Tibial nerve (tissue), 4 donors: Measurements from ENCODE around the gene MEF2A. TPM values are rescaled to one million over a fixed set of nuclear protein-coding genes. Genes with fewer than 3 reads are reported as not detected.

ENCODE experiments used
- DNase-seq, 2 donors: peaks; one replicate each; pipeline ENCODE4 v3.0.0-alpha.2; 2019; ENCODE audit warnings: low spot score in 2 of 2
- H3K27ac ChIP-seq, 4 donors: fragments of 200-600 bp; sonication (generic) in 3 of 4; one replicate each; pipeline ENCODE4 v1.5.1; 2017 to 2019; ENCODE audit warnings: mild to moderate bottlenecking in 1 of 4
- H3K27me3 ChIP-seq, 2 donors: fragments of 200-600 bp; sonication (generic) in 1 of 2; one replicate each; pipeline versions ENCODE4 v1.5.1 to v1.6.0; 2017 to 2019
- H3K36me3 ChIP-seq, 3 donors: fragments of 200-600 bp; sonication (generic); one replicate each; pipeline ENCODE4 v1.5.1; 2018 to 2019
- H3K4me1 ChIP-seq, 4 donors: fragments of 200-600 bp; sonication (generic) in 3 of 4; one replicate each; pipeline ENCODE4 v1.5.1; 2017 to 2019
- H3K4me3 ChIP-seq, 4 donors: fragments of 200-600 bp; sonication (generic) in 3 of 4; one replicate each; pipeline ENCODE4 v1.5.1; 2017 to 2019; ENCODE audit warnings: mild to moderate bottlenecking in 1 of 4, moderate library complexity in 1 of 4
- H3K9me3 ChIP-seq, 4 donors: fragments of 200-600 bp; sonication (generic) in 3 of 4; one replicate each; pipeline ENCODE4 v1.5.1; 2017 to 2019
- CTCF ChIP-seq, 5 experiments: fragments of 200-600 bp in 3 of 5; fragments of 450-650 bp in 2 of 5; sonication (generic) in 3 of 5; IDR thresholded peaks; one replicate each; pipeline ENCODE4 v1.5.1; 2016 to 2019; ENCODE audit warnings: antibody characterized with exemption in 5 of 5, mild to moderate bottlenecking in 3 of 5, moderate library complexity in 2 of 5
- EP300 ChIP-seq, 2 donors: sonication (generic); formaldehyde crosslinking; IDR thresholded peaks; one replicate each; pipeline ENCODE4 v1.6.1; 2017; ENCODE audit warnings: antibody characterized with exemption in 2 of 2, mild to moderate bottlenecking in 1 of 2
- POLR2A ChIP-seq, 2 donors: fragments of 450-650 bp; IDR thresholded peaks; one replicate each; pipeline ENCODE4 v1.6.1; 2017; ENCODE audit warnings: antibody characterized with exemption in 2 of 2, mild to moderate bottlenecking in 2 of 2, moderate library complexity in 2 of 2
- WGBS, 2 donors: methylation state at CpG; one replicate each; pipeline ENCODE4 v1.1.5; 2018; 5-methylcytosine and 5-hydroxymethylcytosine counted together
- total RNA-seq, 4 donors: library from RNA; depleted of rRNA; stranded (reverse); fragments of >200 nt; gene quantifications; one replicate each; pipeline ENCODE4 v1.1.0, GENCODE V29; 2016

The MEF2A gene
- total RNA-seq, 4 donors from 2014 or later = 45.5 to 66.3 (median 55.8) TPM

GRCh38 chr15:99605490-99605931 lies 39.7 kb downstream of the MEF2A start:
- peaks cover 0 to 2% (median 0%) of the 10 kb centered on the region in 3 donors for H3K36me3 ChIP-seq
- H3K4me1 ChIP-seq = peaks cover 0 to 44% (median 7%) of the 10 kb centered on the region in 4 donors
- H3K4me3 ChIP-seq = no peak overlapping the region
- WGBS, 2 donors = 89 to 90% methylated on average over 6 of the region's 6 CpGs
- DNase-seq = no peak
- no peaks in the 10 kb centered on the region for H3K27me3 ChIP-seq
- TF ChIP-seq POLR2A (IDR thresholded peaks at IDR 0.05) = no peak
- no peak for TF ChIP-seq CTCF (IDR thresholded peaks at IDR 0.05)
- no peak for TF ChIP-seq EP300 (IDR thresholded peaks at IDR 0.05)
- H3K27ac ChIP-seq = no peak overlapping the region
- H3K9me3 ChIP-seq = peaks cover 0 to under 1% (median 0%) of the 10 kb centered on the region in 4 donors

GRCh38 chr15:99605990-99606389 lies 40.2 kb downstream of the MEF2A start:
- H3K27me3 ChIP-seq = no peaks in the 10 kb centered on the region
- 91 to 93% methylated on average over 5 of the region's 5 CpGs for WGBS, 2 donors
- no peaks in the 10 kb centered on the region for H3K9me3 ChIP-seq
- no peaks in the 10 kb centered on the region for H3K36me3 ChIP-seq
- TF ChIP-seq EP300 (IDR thresholded peaks at IDR 0.05) (no peak), POLR2A (IDR thresholded peaks at IDR 0.05) (no peak), CTCF (IDR thresholded peaks at IDR 0.05) (no peak)
- H3K27ac ChIP-seq = no peak overlapping the region
- H3K4me3 ChIP-seq = no peak overlapping the region
- no peak for DNase-seq
- peaks cover 0 to 44% (median 7%) of the 10 kb centered on the region in 4 donors for H3K4me1 ChIP-seq

- Histone ChIP-seq H3K9me3 (no peaks in the 10 kb centered on the region), H3K4me1 (peaks cover 0 to 44% (median 7%) of the 10 kb centered on the region in 4 donors), H3K27me3 (no peaks in the 10 kb centered on the region), H3K27ac (no peak overlapping the region), H3K4me3 (no peak overlapping the region), H3K36me3 (no peaks in the 10 kb centered on the region)
- 76 to 77% methylated on average over 2 of the region's 2 CpGs for WGBS, 2 donors
- TF ChIP-seq CTCF (IDR thresholded peaks at IDR 0.05) = no peak
- no peak for TF ChIP-seq EP300 (IDR thresholded peaks at IDR 0.05)
- TF ChIP-seq POLR2A (IDR thresholded peaks at IDR 0.05) = no peak
- no peak for DNase-seq
Measured at GRCh38 chr15:99606646-99607045, 40.9 kb downstream of the MEF2A start.

GRCh38 chr15:99613481-99613880 lies 47.7 kb downstream of the MEF2A start:
- H3K9me3 ChIP-seq = no peaks in the 10 kb centered on the region
- H3K4me1 ChIP-seq = peaks cover 0 to 61% (median 21%) of the 10 kb centered on the region in 4 donors
- H3K36me3 ChIP-seq = no peaks in the 10 kb centered on the region
- no peak for DNase-seq
- peak overlapping the region in 1 of 4 donors; percentile 13 for H3K27ac ChIP-seq
- no peaks in the 10 kb centered on the region for H3K27me3 ChIP-seq
- TF ChIP-seq EP300 (IDR thresholded peaks at IDR 0.05) = no peak
- no peak for TF ChIP-seq CTCF (IDR thresholded peaks at IDR 0.05)
- no peak for TF ChIP-seq POLR2A (IDR thresholded peaks at IDR 0.05)
- 97 to 98% methylated on average over 3 of the region's 3 CpGs for whole genome bisulfite sequencing, 2 donors
- H3K4me3 ChIP-seq = no peak overlapping the region

GRCh38 chr15:99613887-99614647 lies 48.3 kb downstream of the MEF2A start:
- no peaks in the 10 kb centered on the region for H3K9me3 ChIP-seq
- H3K36me3 ChIP-seq = no peaks in the 10 kb centered on the region
- H3K27ac ChIP-seq = peak overlapping the region in 3 of 4 donors; percentile 54 to 59 (median 58)
- no peak for DNase-seq
- H3K27me3 ChIP-seq = no peaks in the 10 kb centered on the region
- H3K4me1 ChIP-seq = peaks cover 0 to 67% (median 21%) of the 10 kb centered on the region in 4 donors
- 83 to 90% methylated on average over 6 of the region's 6 CpGs for WGBS, 2 donors
- TF ChIP-seq POLR2A (IDR thresholded peaks at IDR 0.05) (no peak), EP300 (IDR thresholded peaks at IDR 0.05) (peak in 1 of 2 donors; percentile 38), CTCF (IDR thresholded peaks at IDR 0.05) (no peak)
- no peak overlapping the region for H3K4me3 ChIP-seq
